Mesendoderm (in vitro differentiated cells): ENCODE measurements around the gene GAS2L2.

Source experiments
- DNase-seq: peaks from one replicate; pipeline ENCODE4 v3.0.0; 2013
- H2AK5ac ChIP-seq: 2 replicates; pipeline ENCODE4 v1.6.1; 2013; ENCODE audit warnings: low read length, inconsistent platforms
- H2BK120ac ChIP-seq: 2 replicates; pipeline ENCODE4 v1.6.1; 2013; ENCODE audit warnings: low read depth, mild to moderate bottlenecking, low read length, moderate library complexity, mixed read lengths
- H2BK15ac ChIP-seq: replicated peaks from 2 replicates; pipeline ENCODE4 v1.6.1; 2013; ENCODE audit warnings: low read depth, mild to moderate bottlenecking, moderate library complexity
- H2BK5ac ChIP-seq: 2 replicates; pipeline ENCODE4 v1.6.1; 2013; ENCODE audit warnings: low read length, inconsistent platforms
- H3K18ac ChIP-seq: 2 replicates; pipeline ENCODE4 v1.6.1; 2013; ENCODE audit warnings: mild to moderate bottlenecking, low read length, mixed read lengths
- H3K23ac ChIP-seq: one replicate; pipeline ENCODE4 v1.6.1; 2013; ENCODE audit warnings: low read length
- H3K27ac ChIP-seq: 2 replicates; pipeline ENCODE4 v1.5.1; 2013; ENCODE audit warnings: low read depth, mild to moderate bottlenecking, inconsistent platforms, low read length, moderate library complexity
- H3K27me3 ChIP-seq: 2 replicates; pipeline ENCODE4 v1.6.1; 2013; ENCODE audit warnings: low read length, control low read depth, mild to moderate bottlenecking, inconsistent platforms; ENCODE audit not compliant: insufficient read depth, poor library complexity
- H3K36me3 ChIP-seq: 2 replicates; pipeline ENCODE4 v1.6.1; 2013; ENCODE audit warnings: low read length, inconsistent platforms; ENCODE audit not compliant: control insufficient read depth, insufficient read depth
- H3K4ac ChIP-seq: one replicate; pipeline ENCODE4 v1.6.1; 2013; ENCODE audit warnings: low read depth, mild to moderate bottlenecking, low read length, moderate library complexity
- H3K4me1 ChIP-seq: 2 replicates; pipeline ENCODE4 v1.6.1; 2013; ENCODE audit warnings: low read depth, low read length, inconsistent platforms; ENCODE audit not compliant: control insufficient read depth
- H3K4me2 ChIP-seq: 2 replicates; pipeline ENCODE4 v1.6.1; 2013; ENCODE audit warnings: low read length
- H3K4me3 ChIP-seq: 2 replicates; pipeline ENCODE4 v1.5.1; 2013; ENCODE audit warnings: mild to moderate bottlenecking, low read length
- H3K56ac ChIP-seq: one replicate; pipeline ENCODE4 v1.6.1; 2013; ENCODE audit warnings: low read length
- H3K79me1 ChIP-seq: 2 replicates; pipeline ENCODE4 v1.6.1; 2013; ENCODE audit warnings: low read length, inconsistent platforms
- H3K79me2 ChIP-seq: 2 replicates; pipeline ENCODE4 v1.6.1; 2013; ENCODE audit warnings: mild to moderate bottlenecking, low read length; ENCODE audit not compliant: control insufficient read depth, insufficient read depth
- H3K9ac ChIP-seq: 2 replicates; pipeline ENCODE4 v1.6.1; 2013; ENCODE audit warnings: low read length, inconsistent platforms
- H4K5ac ChIP-seq: one replicate; pipeline ENCODE4 v1.6.1; 2013; ENCODE audit warnings: low read length
- H4K8ac ChIP-seq: one replicate; pipeline ENCODE4 v1.6.1; 2013; ENCODE audit warnings: low read depth, mild to moderate bottlenecking, control low read depth, low read length, moderate library complexity
- WGBS: extraction: QIAGEN DNeasy Blood & Tissue Kit; methylation state at CpG from one replicate; pipeline ENCODE4 v1.1.7; 2013; ENCODE audit warnings: low lambda C conversion rate, missing lambda C conversion rate; ENCODE audit not compliant: insufficient coverage; ENCODE audit errors: extremely low coverage; 5-methylcytosine and 5-hydroxymethylcytosine counted together

GAS2L2 gene

DNA sequence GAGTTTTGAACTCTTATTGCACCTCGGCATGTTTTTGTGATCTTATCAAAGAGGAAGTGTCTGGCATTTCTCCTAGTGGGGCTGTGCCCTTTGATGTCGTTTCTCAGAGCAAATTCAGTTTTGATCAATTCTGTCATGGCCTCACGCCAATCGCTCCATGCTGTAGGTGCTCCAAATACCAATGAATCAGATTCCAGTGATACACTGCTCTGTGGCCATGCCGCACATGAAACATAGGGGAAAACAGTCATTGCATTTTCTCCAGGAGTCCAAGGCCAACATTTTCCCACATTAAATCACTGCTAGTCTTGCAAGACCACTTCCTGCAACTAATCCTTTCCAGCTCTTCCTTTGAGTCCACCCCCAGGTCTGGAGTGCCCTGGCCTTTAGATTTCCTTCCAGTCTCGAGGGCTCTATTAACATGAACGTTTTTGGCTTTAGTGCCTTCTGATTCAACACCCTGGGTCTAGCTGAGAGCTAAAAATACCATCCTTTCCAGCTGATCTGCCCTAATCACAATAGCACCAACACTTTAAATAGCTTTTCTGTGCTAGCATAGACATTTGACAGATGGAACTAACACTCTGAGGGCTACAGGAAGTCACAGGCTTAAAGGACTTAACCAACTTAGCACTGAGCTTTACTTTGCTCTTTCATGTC lies 39.8 kb downstream of the GAS2L2 start:
- DNase-seq = peak; percentile 64
- no peak overlapping the region for H3K4ac ChIP-seq
- H2AK5ac ChIP-seq = no peak overlapping the region
- H4K8ac ChIP-seq = no peak overlapping the region
- no peaks in the 10 kb centered on the region for H3K79me1 ChIP-seq
- H3K79me2 ChIP-seq = no peaks in the 10 kb centered on the region
- no peaks in the 10 kb centered on the region for H3K27me3 ChIP-seq
- no peak overlapping the region for H3K18ac ChIP-seq
- no peak overlapping the region for H2BK15ac ChIP-seq
- H3K4me3 ChIP-seq = no peak overlapping the region
- no peak overlapping the region for H3K9ac ChIP-seq
- no CpG with 5 or more reads among the region's 7 CpGs for WGBS
- peak overlapping the region; percentile 45 for H3K23ac ChIP-seq
- H4K5ac ChIP-seq = no peak overlapping the region
- H3K56ac ChIP-seq = peak overlapping the region; percentile 65
- peaks cover 2% of the 10 kb centered on the region for H3K4me1 ChIP-seq
- H3K36me3 ChIP-seq = peaks cover 7% of the 10 kb centered on the region
- H3K27ac ChIP-seq = peak overlapping the region; percentile 81
- peak overlapping the region; percentile 74 for H2BK5ac ChIP-seq
- no peak overlapping the region for H2BK120ac ChIP-seq
- no peak overlapping the region for H3K4me2 ChIP-seq

DNA sequence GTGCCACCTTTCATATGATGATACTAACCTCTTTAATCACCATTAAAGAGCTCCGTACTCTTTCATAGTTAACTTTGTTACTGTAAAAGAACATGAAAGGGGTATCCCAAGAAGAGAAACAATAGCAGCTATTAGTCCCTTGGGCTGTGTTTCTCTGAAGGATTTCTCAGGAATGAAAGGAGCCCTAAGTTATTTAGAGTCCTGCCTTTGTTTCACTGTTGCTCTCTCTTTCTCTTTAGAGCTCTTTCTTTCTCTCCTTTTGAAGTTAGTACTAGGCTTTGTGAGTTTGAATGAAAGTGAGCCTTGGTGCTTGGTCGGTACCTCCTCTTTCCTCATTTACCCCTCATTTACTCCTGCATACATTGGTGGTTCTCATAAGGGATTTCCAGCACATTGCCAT lies 42.1 kb downstream of the GAS2L2 start:
- H2BK15ac ChIP-seq = no peak overlapping the region
- H3K27me3 ChIP-seq = no peaks in the 10 kb centered on the region
- H3K79me1 ChIP-seq = no peaks in the 10 kb centered on the region
- H3K4me3 ChIP-seq = no peak overlapping the region
- no peak for DNase-seq
- H3K4me2 ChIP-seq = no peak overlapping the region
- H2BK5ac ChIP-seq = no peak overlapping the region
- H3K23ac ChIP-seq = no peak overlapping the region
- no peak overlapping the region for H2BK120ac ChIP-seq
- H3K79me2 ChIP-seq = no peaks in the 10 kb centered on the region
- H4K5ac ChIP-seq = no peak overlapping the region
- peaks cover 2% of the 10 kb centered on the region for H3K4me1 ChIP-seq
- no peak overlapping the region for H3K56ac ChIP-seq
- no peak overlapping the region for H3K9ac ChIP-seq
- no peak overlapping the region for H3K27ac ChIP-seq
- H3K4ac ChIP-seq = no peak overlapping the region
- WGBS = no CpG with 5 or more reads among the region's 2 CpGs
- H3K36me3 ChIP-seq = peaks cover 7% of the 10 kb centered on the region
- H3K18ac ChIP-seq = no peak overlapping the region
- H2AK5ac ChIP-seq = no peak overlapping the region
- no peak overlapping the region for H4K8ac ChIP-seq

DNA sequence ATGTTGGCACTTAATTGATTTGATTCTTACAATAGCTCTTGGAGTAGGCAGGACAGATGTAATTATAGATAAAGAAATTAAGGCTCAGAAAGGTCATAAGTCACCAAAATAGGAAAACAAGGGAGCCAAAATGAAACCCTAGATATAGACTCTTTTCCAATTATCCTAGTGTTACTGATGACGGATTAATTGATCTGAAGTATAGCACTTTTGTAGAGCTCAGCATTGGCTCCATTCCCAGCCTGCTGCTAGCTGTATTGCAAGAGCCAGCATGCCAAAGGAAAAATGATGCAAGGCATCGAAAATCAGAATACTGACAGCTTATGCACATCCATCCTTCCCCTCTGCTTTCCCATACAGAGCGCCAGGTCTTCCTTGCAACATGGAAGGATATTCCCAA lies 43.2 kb downstream of the GAS2L2 start:
- no peak overlapping the region for H3K56ac ChIP-seq
- no CpG with 5 or more reads among the region's 3 CpGs for WGBS

DNA sequence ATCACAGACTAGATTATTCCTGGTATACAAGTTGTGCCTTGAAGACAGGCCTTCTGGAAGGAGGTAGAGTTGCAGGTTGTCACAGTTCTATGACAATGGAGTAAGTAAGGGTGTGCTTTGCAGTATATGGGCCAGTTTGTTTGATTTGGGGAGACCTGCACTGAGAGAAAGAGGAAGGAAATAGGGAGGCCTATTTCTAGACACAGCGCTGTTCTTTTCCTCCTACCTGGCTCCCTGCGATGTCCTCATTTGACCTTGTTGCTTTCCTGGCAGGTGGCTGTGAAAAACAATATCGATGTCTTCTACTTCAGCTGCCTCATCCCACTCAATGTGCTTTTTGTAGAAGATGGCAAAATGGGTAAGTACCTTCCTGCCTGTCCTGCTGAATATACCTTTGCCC lies 44.1 kb downstream of the GAS2L2 start:
- H3K79me1 ChIP-seq = no peaks in the 10 kb centered on the region
- peaks cover 6% of the 10 kb centered on the region for H3K36me3 ChIP-seq
- no peak overlapping the region for H3K18ac ChIP-seq
- H3K79me2 ChIP-seq = no peaks in the 10 kb centered on the region
- no peak overlapping the region for H3K4ac ChIP-seq
- no peak overlapping the region for H2BK15ac ChIP-seq
- H4K8ac ChIP-seq = no peak overlapping the region
- no CpG with 5 or more reads among the region's 3 CpGs for WGBS
- no peak overlapping the region for H4K5ac ChIP-seq
- no peak overlapping the region for H2AK5ac ChIP-seq
- no peak overlapping the region for H2BK120ac ChIP-seq
- no peak for DNase-seq
- H3K27ac ChIP-seq = no peak overlapping the region
- no peak overlapping the region for H3K56ac ChIP-seq
- H3K23ac ChIP-seq = no peak overlapping the region
- no peak overlapping the region for H3K9ac ChIP-seq
- no peak overlapping the region for H3K4me2 ChIP-seq
- H3K27me3 ChIP-seq = no peaks in the 10 kb centered on the region
- H3K4me3 ChIP-seq = no peak overlapping the region
- peaks cover 2% of the 10 kb centered on the region for H3K4me1 ChIP-seq
- H2BK5ac ChIP-seq = no peak overlapping the region

More for the DNA sequence above, 43.2 kb downstream of the GAS2L2 start:
- Histone ChIP-seq H2AK5ac (no peak overlapping the region), H3K4me3 (no peak overlapping the region), H2BK5ac (no peak overlapping the region), H3K4me2 (no peak overlapping the region), H2BK120ac (no peak overlapping the region), H3K27me3 (no peaks in the 10 kb centered on the region), H4K5ac (no peak overlapping the region), H3K79me2 (no peaks in the 10 kb centered on the region), H4K8ac (no peak overlapping the region), H3K4me1 (peaks cover 2% of the 10 kb centered on the region), H3K23ac (no peak overlapping the region), H3K4ac (no peak overlapping the region), H3K27ac (no peak overlapping the region), H3K36me3 (peaks cover 6% of the 10 kb centered on the region), H3K18ac (no peak overlapping the region), H3K9ac (no peak overlapping the region), H3K79me1 (no peaks in the 10 kb centered on the region), H2BK15ac (no peak overlapping the region)
- no peak for DNase-seq

DNA sequence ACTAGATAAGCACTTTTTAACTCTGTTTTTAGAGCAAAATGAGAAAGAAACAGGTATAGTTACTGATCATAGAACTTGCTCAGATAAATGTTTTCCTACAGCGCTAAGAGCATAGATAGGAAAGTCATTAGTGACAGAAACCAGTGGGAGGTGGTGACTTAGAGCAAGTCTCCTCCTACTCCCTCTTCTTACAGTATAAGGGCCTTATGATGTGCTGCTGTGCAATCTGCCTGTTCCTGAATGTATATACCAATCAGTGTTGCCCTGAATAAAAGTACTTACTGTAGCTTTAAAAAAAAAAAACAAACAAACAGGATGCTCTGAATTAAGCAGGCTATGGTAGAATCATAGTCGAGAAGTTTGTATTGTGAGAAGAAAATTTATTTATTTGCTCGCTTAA lies 44.9 kb downstream of the GAS2L2 start:
- no peak overlapping the region for H4K5ac ChIP-seq
- no peaks in the 10 kb centered on the region for H3K79me1 ChIP-seq
- H3K4me1 ChIP-seq = peaks cover 2% of the 10 kb centered on the region
- no peak overlapping the region for H3K27ac ChIP-seq
- peaks cover 4% of the 10 kb centered on the region for H3K36me3 ChIP-seq
- no peak overlapping the region for H2BK5ac ChIP-seq
- H3K23ac ChIP-seq = no peak overlapping the region
- no peak overlapping the region for H3K4ac ChIP-seq
- H3K4me2 ChIP-seq = no peak overlapping the region
- H3K18ac ChIP-seq = no peak overlapping the region
- H3K27me3 ChIP-seq = no peaks in the 10 kb centered on the region
- no peak for DNase-seq
- no peaks in the 10 kb centered on the region for H3K79me2 ChIP-seq
- WGBS = no CpG with 5 or more reads among the region's 3 CpGs
- no peak overlapping the region for H2BK15ac ChIP-seq
- no peak overlapping the region for H3K9ac ChIP-seq
- no peak overlapping the region for H3K4me3 ChIP-seq
- H2AK5ac ChIP-seq = no peak overlapping the region
- no peak overlapping the region for H4K8ac ChIP-seq
- H2BK120ac ChIP-seq = no peak overlapping the region
- no peak overlapping the region for H3K56ac ChIP-seq

DNA sequence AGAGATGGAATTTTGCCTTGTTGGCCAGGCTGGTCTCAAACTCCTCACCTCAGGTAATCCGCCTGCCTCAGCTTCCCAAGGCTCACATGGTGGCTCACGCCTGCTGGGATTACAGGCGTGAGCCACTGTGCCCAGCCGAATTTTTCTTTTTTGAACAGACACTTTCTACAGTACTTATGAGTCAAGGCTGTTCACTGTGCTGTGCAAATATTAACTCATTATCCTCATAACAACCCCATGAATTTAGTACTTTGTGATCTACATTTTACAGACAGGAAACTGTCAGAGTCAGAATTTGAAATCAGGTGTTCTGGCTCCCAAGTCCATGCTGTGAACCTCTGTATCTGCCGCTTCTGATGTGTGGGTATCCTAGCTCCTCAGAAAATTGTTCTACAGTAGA lies 47.3 kb downstream of the GAS2L2 start:
- no CpG with 5 or more reads among the region's 5 CpGs for WGBS
- H2BK15ac ChIP-seq = no peak overlapping the region
- DNase-seq = no peak

More for the DNA sequence above, 47.3 kb downstream of the GAS2L2 start:
- no peak overlapping the region for H3K56ac ChIP-seq
- no peaks in the 10 kb centered on the region for H3K79me1 ChIP-seq
- H3K23ac ChIP-seq = no peak overlapping the region
- H3K27me3 ChIP-seq = no peaks in the 10 kb centered on the region
- no peak overlapping the region for H2AK5ac ChIP-seq
- no peak overlapping the region for H2BK120ac ChIP-seq
- no peak overlapping the region for H3K4me2 ChIP-seq
- H3K4me3 ChIP-seq = no peak overlapping the region
- no peak overlapping the region for H3K9ac ChIP-seq
- H4K8ac ChIP-seq = no peak overlapping the region
- no peak overlapping the region for H2BK5ac ChIP-seq
- no peaks in the 10 kb centered on the region for H3K79me2 ChIP-seq
- no peaks in the 10 kb centered on the region for H3K4me1 ChIP-seq
- peaks cover 2% of the 10 kb centered on the region for H3K36me3 ChIP-seq
- H4K5ac ChIP-seq = no peak overlapping the region
- no peak overlapping the region for H3K27ac ChIP-seq
- H3K18ac ChIP-seq = no peak overlapping the region
- H3K4ac ChIP-seq = no peak overlapping the region
